HepG2 (cell line): ENCODE data around the gene ACVR1B. TPM values are rescaled to one million over a fixed set of nuclear protein-coding genes. Genes with fewer than 3 reads are reported as not detected.
A peak's percentile ranks its signal among the peaks of the same experiment; 100 is the strongest.

Experiments used
- ARID5B ChIP-seq: IDR thresholded peaks from 2 replicates; pipeline ENCODE4 v1.4.0; 2020; ENCODE audit warnings: mild to moderate bottlenecking, missing genetic modification reagents
- ATF3 ChIP-seq: sonication (generic); formaldehyde crosslinking; IDR thresholded peaks from 2 replicates; pipeline ENCODE4 v1.4.0; 2020; ENCODE audit warnings: missing genetic modification reagents
- DMAP1 ChIP-seq: IDR thresholded peaks from 2 replicates; pipeline ENCODE4 v1.6.1; 2016
- GPBP1L1 ChIP-seq: sonication (generic); formaldehyde crosslinking; IDR thresholded peaks from 2 replicates; pipeline ENCODE4 v1.5.0; 2020; ENCODE audit warnings: mild to moderate bottlenecking, missing genetic modification reagents
- MAZ ChIP-seq, 2 experiments: sonication (generic) in 1 of 2; formaldehyde crosslinking in 1 of 2; IDR thresholded peaks; 2 replicates each; pipeline versions ENCODE4 v1.5.0 to v1.6.1; 2012 to 2020; ENCODE audit warnings: low read depth in 2 of 2, mild to moderate bottlenecking in 2 of 2, borderline replicate concordance in 1 of 2, improper control_type of control experiment in 1 of 2, low read length in 1 of 2, missing genetic modification reagents in 1 of 2, moderate library complexity in 1 of 2
- NR2C2 ChIP-seq: sonication (generic); formaldehyde crosslinking; IDR thresholded peaks from 2 replicates; pipeline ENCODE4 v1.4.0; 2020; ENCODE audit warnings: missing genetic modification reagents, mild to moderate bottlenecking, moderate library complexity, borderline replicate concordance
- PBX3 ChIP-seq: sonication (generic); formaldehyde crosslinking; IDR thresholded peaks from 2 replicates; pipeline ENCODE4 v1.8.1; 2023; ENCODE audit warnings: missing genetic modification reagents, inconsistent platforms, borderline replicate concordance
- SAFB2 ChIP-seq: sonication (generic); formaldehyde crosslinking; IDR thresholded peaks from 2 replicates; pipeline ENCODE4 v1.5.1; 2020; ENCODE audit warnings: missing genetic modification reagents, low read depth, mild to moderate bottlenecking, borderline replicate concordance
- ZBTB7A ChIP-seq: sonication (generic); formaldehyde crosslinking; IDR thresholded peaks from 2 replicates; pipeline ENCODE4 v1.8.0; 2022; ENCODE audit warnings: mild to moderate bottlenecking, missing genetic modification reagents
- ZNF18 ChIP-seq: sonication (generic); formaldehyde crosslinking; IDR thresholded peaks from 2 replicates; pipeline ENCODE4 v1.8.0; 2022; ENCODE audit warnings: mild to moderate bottlenecking, missing genetic modification reagents; ENCODE audit not compliant: insufficient replicate concordance
- ZNF577 ChIP-seq: sonication (generic); formaldehyde crosslinking; IDR thresholded peaks from 2 replicates; pipeline ENCODE4 v1.4.0; 2020; ENCODE audit warnings: mild to moderate bottlenecking, low read depth, missing genetic modification reagents, borderline replicate concordance
- ZNF687 ChIP-seq: sonication (generic); formaldehyde crosslinking; IDR thresholded peaks from 2 replicates; pipeline ENCODE4 v1.5.1; 2020; ENCODE audit warnings: mild to moderate bottlenecking, missing genetic modification reagents, moderate library complexity
- ZNF737 ChIP-seq: sonication (generic); formaldehyde crosslinking; IDR thresholded peaks from 2 replicates; pipeline ENCODE4 v1.5.0; 2020; ENCODE audit warnings: missing genetic modification reagents, mild to moderate bottlenecking, borderline replicate concordance
- polyA plus RNA-seq, 8 experiments: library from polyadenylated mRNA; depleted of rRNA in 3 of 8; stranded (reverse) in 7 of 8; unstranded in 1 of 8; fragments of >200 nt; fragmentation: Illumina TruSeq in 4 of 8; extraction: Trizol in 4 of 8; gene quantifications; 2 replicates each; pipeline versions ENCODE4 v1.2.1 to v1.2.3, GENCODE V29; 2011 to 2016; ENCODE audit warnings: low read depth in 4 of 8, missing spikeins in 1 of 8, mixed read lengths in 1 of 8; ENCODE audit not compliant: insufficient read depth in 1 of 8
- total RNA-seq, 5 experiments: library from RNA; depleted of rRNA; stranded (reverse); fragments of >200 nt; fragmentation: Illumina TruSeq; extraction: Trizol; gene quantifications; 2 replicates each; pipeline ENCODE4 v1.2.3, GENCODE V29; 2016; ENCODE audit warnings: low read depth in 1 of 5

Gene ACVR1B
- total and polyA plus RNA-seq, 2 of the 13 experiments (the other 11 are each of a cell fraction or from before 2014, with no cell fraction given) = 8.9 to 12.1 TPM

- TF ChIP-seq ZNF18 (CRISPR knock-in tag) = peak; percentile 66
- no peak for TF ChIP-seq SAFB2 (CRISPR knock-in tag)
- TF ChIP-seq ARID5B (CRISPR knock-in tag) = peak; percentile 16; the same call in 1 of the 2 replicates
- no peak for TF ChIP-seq ZNF577 (CRISPR knock-in tag)
- TF ChIP-seq PBX3 (CRISPR knock-in tag) = no peak
- no peak for TF ChIP-seq GPBP1L1 (CRISPR knock-in tag)
- TF ChIP-seq ZNF737 (CRISPR knock-in tag) = no peak
- no peak for TF ChIP-seq ATF3 (CRISPR knock-in tag)
- TF ChIP-seq ZBTB7A (CRISPR knock-in tag) = peak; percentile 84; the same call in 1 of the 2 replicates
- TF ChIP-seq MAZ (IDR thresholded peaks at IDR 0.05; ENCODE audit: borderline replicate concordance, low read depth, low read length) = no peak
- 0 out of 2 replicates have a peak, but pooled peaks have one; percentile 41 for TF ChIP-seq MAZ (CRISPR knock-in tag; IDR thresholded peaks at IDR 0.05; ENCODE audit: low read depth)
- TF ChIP-seq ZNF687 (CRISPR knock-in tag) = peak; percentile 64
- 0 out of 2 replicates have a peak, but pooled peaks have one; percentile 14 for TF ChIP-seq DMAP1
- TF ChIP-seq NR2C2 (CRISPR knock-in tag) = peak; percentile 45
Measured at GRCh38 chr12:52010692-52011601, 59.4 kb downstream of the ACVR1B start (continued).
